Measurements from ENCODE around the gene INIP.

DNA sequence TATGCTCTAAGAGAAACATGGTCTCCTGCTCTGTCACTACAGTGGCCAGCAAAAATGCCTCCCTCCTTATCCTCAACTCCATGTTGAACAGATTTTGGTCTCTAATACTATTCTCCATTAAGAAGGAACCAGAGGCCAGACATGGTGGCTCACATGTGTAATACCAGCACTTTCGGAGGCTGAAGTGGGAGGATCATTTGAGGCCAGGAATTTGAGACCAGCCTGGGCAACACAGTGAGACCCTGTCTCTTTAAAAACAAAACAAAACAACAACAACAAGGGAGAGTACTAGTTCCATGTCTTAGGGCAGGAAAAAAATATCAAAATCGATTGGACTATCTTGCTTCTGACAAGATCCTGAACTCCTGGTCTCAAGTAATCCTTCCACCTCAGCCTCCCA lies 14.6 kb downstream of the INIP start:
- TF ChIP-seq POLR2A (IDR thresholded peaks at IDR 0.05) (no peak), POLR2AphosphoS5 (IDR thresholded peaks at IDR 0.05) (no peak)
- TF ChIP-seq, protein P1, sequence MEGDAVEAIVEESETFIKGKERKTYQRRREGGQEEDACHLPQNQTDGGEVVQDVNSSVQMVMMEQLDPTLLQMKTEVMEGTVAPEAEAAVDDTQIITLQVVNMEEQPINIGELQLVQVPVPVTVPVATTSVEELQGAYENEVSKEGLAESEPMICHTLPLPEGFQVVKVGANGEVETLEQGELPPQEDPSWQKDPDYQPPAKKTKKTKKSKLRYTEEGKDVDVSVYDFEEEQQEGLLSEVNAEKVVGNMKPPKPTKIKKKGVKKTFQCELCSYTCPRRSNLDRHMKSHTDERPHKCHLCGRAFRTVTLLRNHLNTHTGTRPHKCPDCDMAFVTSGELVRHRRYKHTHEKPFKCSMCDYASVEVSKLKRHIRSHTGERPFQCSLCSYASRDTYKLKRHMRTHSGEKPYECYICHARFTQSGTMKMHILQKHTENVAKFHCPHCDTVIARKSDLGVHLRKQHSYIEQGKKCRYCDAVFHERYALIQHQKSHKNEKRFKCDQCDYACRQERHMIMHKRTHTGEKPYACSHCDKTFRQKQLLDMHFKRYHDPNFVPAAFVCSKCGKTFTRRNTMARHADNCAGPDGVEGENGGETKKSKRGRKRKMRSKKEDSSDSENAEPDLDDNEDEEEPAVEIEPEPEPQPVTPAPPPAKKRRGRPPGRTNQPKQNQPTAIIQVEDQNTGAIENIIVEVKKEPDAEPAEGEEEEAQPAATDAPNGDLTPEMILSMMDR (IDR thresholded peaks at IDR 0.05), result no peak
